Trophoblast cell (in vitro differentiated cells and primary cell): ENCODE results near the gene MBNL2.

Source experiments
- DNase-seq, 2 donors: peaks; one replicate each; pipeline ENCODE4 v3.0.0-alpha.2; 2016
- H2AFZ ChIP-seq: 2 replicates; pipeline ENCODE4 v1.6.1; 2013; ENCODE audit warnings: low read length, moderate library complexity, mild to moderate bottlenecking; ENCODE audit not compliant: insufficient read depth, poor library complexity
- H2AK5ac ChIP-seq: 2 replicates; pipeline ENCODE4 v1.6.1; 2013; ENCODE audit warnings: mild to moderate bottlenecking, low read length
- H2BK120ac ChIP-seq: 2 replicates; pipeline ENCODE4 v1.6.1; 2013; ENCODE audit warnings: low read length, mild to moderate bottlenecking, moderate library complexity; ENCODE audit not compliant: insufficient read depth, poor library complexity
- H2BK12ac ChIP-seq: 2 replicates; pipeline ENCODE4 v1.6.1; 2013; ENCODE audit warnings: mild to moderate bottlenecking, low read length, moderate library complexity
- H2BK5ac ChIP-seq: 2 replicates; pipeline ENCODE4 v1.6.1; 2013; ENCODE audit warnings: low read length, low read depth, moderate library complexity, mild to moderate bottlenecking; ENCODE audit not compliant: poor library complexity
- H3K14ac ChIP-seq: 2 replicates; pipeline ENCODE4 v1.6.1; 2013; ENCODE audit warnings: mild to moderate bottlenecking, low read length
- H3K18ac ChIP-seq: 2 replicates; pipeline ENCODE4 v1.6.1; 2013; ENCODE audit warnings: mild to moderate bottlenecking, low read length
- H3K23ac ChIP-seq: 2 replicates; pipeline ENCODE4 v1.6.1; 2013; ENCODE audit warnings: low read length
- H3K27ac ChIP-seq: 2 replicates; pipeline ENCODE4 v1.5.1; 2013; ENCODE audit warnings: low read depth, mild to moderate bottlenecking, inconsistent platforms, low read length, moderate library complexity
- H3K27me3 ChIP-seq: 2 replicates; pipeline ENCODE4 v1.6.1; 2013; ENCODE audit warnings: inconsistent platforms, mild to moderate bottlenecking, low read length, moderate library complexity; ENCODE audit not compliant: insufficient read depth
- H3K36me3 ChIP-seq, 2 experiments: 1 replicate in 1 of 2; 2 replicates in 1 of 2; pipeline ENCODE4 v1.6.1; 2013; ENCODE audit warnings: low read length in 2 of 2, mild to moderate bottlenecking in 2 of 2, moderate library complexity in 1 of 2; ENCODE audit not compliant: insufficient read depth in 2 of 2, control insufficient read depth in 1 of 2
- H3K4ac ChIP-seq: 2 replicates; pipeline ENCODE4 v1.6.1; 2013; ENCODE audit warnings: low read depth, mild to moderate bottlenecking, low read length, moderate library complexity
- H3K4me1 ChIP-seq, 2 experiments: 1 replicate in 1 of 2; 2 replicates in 1 of 2; pipeline ENCODE4 v1.6.1; 2013; ENCODE audit warnings: low read length in 2 of 2, mild to moderate bottlenecking in 2 of 2, moderate library complexity in 1 of 2; ENCODE audit not compliant: insufficient read depth in 2 of 2, control insufficient read depth in 1 of 2
- H3K4me2 ChIP-seq: 2 replicates; pipeline ENCODE4 v1.6.1; 2013; ENCODE audit warnings: inconsistent platforms, mild to moderate bottlenecking, low read length, moderate library complexity
- H3K4me3 ChIP-seq: 2 replicates; pipeline ENCODE4 v1.5.1; 2013; ENCODE audit warnings: mild to moderate bottlenecking, low read depth, low read length, inconsistent platforms
- H3K79me1 ChIP-seq: one replicate; pipeline ENCODE4 v1.6.1; 2013; ENCODE audit warnings: low read length
- H3K79me2 ChIP-seq: 2 replicates; pipeline ENCODE4 v1.6.1; 2013; ENCODE audit warnings: low read length, mild to moderate bottlenecking; ENCODE audit not compliant: control insufficient read depth, insufficient read depth, poor library complexity
- H3K9ac ChIP-seq: 2 replicates; pipeline ENCODE4 v1.6.1; 2013; ENCODE audit warnings: mild to moderate bottlenecking, low read length
- H3K9me3 ChIP-seq: 2 replicates; pipeline ENCODE4 v1.6.1; 2013; ENCODE audit warnings: low read depth, mild to moderate bottlenecking, control low read depth, inconsistent platforms, low read length; ENCODE audit not compliant: insufficient read depth
- H4K12ac ChIP-seq: 2 replicates; pipeline ENCODE4 v1.6.1; 2013; ENCODE audit warnings: low read depth, mild to moderate bottlenecking, low read length, moderate library complexity
- H4K8ac ChIP-seq: 2 replicates; pipeline ENCODE4 v1.6.1; 2013; ENCODE audit warnings: low read depth, mild to moderate bottlenecking, low read length, moderate library complexity
- H4K91ac ChIP-seq: one replicate; pipeline ENCODE4 v1.6.1; 2013; ENCODE audit warnings: low read depth, mild to moderate bottlenecking, low read length, moderate library complexity
- whole genome bisulfite sequencing: extraction: QIAGEN DNeasy Blood & Tissue Kit; methylation state at CpG from one replicate; pipeline ENCODE4 v1.1.7; 2013; ENCODE audit warnings: missing lambda C conversion rate; ENCODE audit not compliant: insufficient read length, insufficient coverage; ENCODE audit errors: extremely low coverage; 5-methylcytosine and 5-hydroxymethylcytosine counted together

The MBNL2 gene

DNA sequence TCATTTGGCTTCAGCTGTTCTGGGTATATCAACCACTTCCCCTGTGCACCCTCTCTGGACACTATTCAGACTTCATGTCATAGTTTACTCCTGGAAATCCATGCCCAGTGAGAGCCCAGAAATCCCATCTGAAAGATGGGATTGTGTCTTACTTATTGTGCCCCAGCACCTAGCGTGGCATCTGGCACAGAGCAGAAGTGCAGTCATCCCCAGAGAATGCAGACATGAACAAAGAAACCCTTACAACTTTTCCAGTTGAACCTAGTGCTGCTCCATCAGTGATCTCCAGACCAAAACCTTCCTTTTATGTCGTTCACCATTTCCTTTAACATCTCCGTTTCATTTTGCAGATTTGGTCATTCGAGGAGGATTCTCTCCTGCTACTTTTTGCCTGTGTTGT is 60.6 kb downstream of the MBNL2 start:
- H3K9me3 ChIP-seq: no peaks in the 10 kb centered on the region
- no peak overlapping the region for H3K4me3 ChIP-seq
- no peak overlapping the region for H2AFZ ChIP-seq
- DNase-seq: no peak
- H3K79me2 ChIP-seq: peaks cover 2% of the 10 kb centered on the region
- H3K14ac ChIP-seq: no peak overlapping the region
- no peak overlapping the region for H4K91ac ChIP-seq
- H3K4me1 ChIP-seq: peaks cover 0 to 6% of the 10 kb centered on the region in 2 experiments
- no peak overlapping the region for H4K12ac ChIP-seq
- no peaks in the 10 kb centered on the region for H3K27me3 ChIP-seq
- H3K36me3 ChIP-seq: peaks cover 4 to 11% of the 10 kb centered on the region in 2 experiments
- no peak overlapping the region for H2BK5ac ChIP-seq
- H2BK120ac ChIP-seq: no peak overlapping the region
- H3K9ac ChIP-seq: no peak overlapping the region
- no peak overlapping the region for H3K23ac ChIP-seq
- no peak overlapping the region for H3K27ac ChIP-seq
- H4K8ac ChIP-seq: no peak overlapping the region
- H3K79me1 ChIP-seq: no peaks in the 10 kb centered on the region
- H3K4me2 ChIP-seq: no peak overlapping the region
- H3K18ac ChIP-seq: no peak overlapping the region
- no CpG with 5 or more reads among the region's 4 CpGs for WGBS
- H2BK12ac ChIP-seq: no peak overlapping the region
- H3K4ac ChIP-seq: peak overlapping the region; percentile 49
- H2AK5ac ChIP-seq: no peak overlapping the region

DNA sequence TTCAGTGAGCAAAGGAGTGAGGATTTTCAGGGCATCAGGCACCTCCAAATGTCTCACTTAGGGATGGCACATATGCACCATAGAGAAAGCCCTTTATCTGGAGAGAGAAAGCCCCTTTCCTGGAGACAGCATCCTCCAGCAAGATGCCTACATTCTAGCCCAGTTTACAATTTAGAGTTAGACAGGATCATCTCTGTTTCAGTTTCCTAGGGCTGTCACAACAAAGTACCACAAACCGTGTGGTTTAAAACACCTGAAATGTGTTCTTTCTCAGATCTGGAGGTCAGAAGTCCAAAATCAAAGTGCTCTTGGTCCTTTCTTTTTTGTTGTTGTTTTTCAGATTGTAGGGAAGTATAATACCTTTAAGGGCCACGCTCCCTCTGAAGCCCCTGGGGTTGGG is 61.8 kb downstream of the MBNL2 start:
- Histone ChIP-seq H3K27me3 (no peaks in the 10 kb centered on the region), H2BK5ac (no peak overlapping the region), H3K4me2 (no peak overlapping the region), H4K12ac (no peak overlapping the region), H3K4me3 (no peak overlapping the region), H4K91ac (no peak overlapping the region), H3K79me2 (peaks cover 2% of the 10 kb centered on the region), H3K9ac (no peak overlapping the region), H4K8ac (no peak overlapping the region), H3K9me3 (no peaks in the 10 kb centered on the region), H2BK120ac (no peak overlapping the region), H2AFZ (no peak overlapping the region), H3K36me3 (peaks cover 4 to 12% of the 10 kb centered on the region in 2 experiments), H3K4me1 (peaks cover 0 to 6% of the 10 kb centered on the region in 2 experiments), H2AK5ac (no peak overlapping the region), H3K79me1 (no peaks in the 10 kb centered on the region), H3K14ac (no peak overlapping the region), H3K23ac (no peak overlapping the region), H3K18ac (no peak overlapping the region), H3K4ac (peak overlapping the region; percentile 47), H2BK12ac (no peak overlapping the region), H3K27ac (no peak overlapping the region)
- no peak for DNase-seq
- WGBS: no CpG with 5 or more reads among the region's 2 CpGs

DNA sequence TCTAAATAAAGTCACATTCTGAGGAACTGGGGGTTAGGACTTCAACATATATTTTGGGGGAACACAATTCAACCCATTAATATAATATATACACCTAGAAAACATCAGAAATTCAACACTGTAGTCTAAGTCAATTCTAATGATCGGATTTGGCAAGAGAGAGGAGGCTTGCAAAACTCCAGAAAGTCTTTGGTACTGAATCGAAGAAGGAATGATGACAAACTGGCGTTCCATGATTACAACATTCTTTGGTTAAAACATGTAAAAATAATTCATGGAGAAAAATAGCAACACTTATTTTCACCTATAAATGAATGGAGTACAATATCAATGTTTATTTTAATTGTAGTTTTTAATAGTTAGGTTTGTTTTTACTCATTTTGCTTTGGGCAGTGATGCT is 62.4 kb downstream of the MBNL2 start:
- no peak overlapping the region for H3K14ac ChIP-seq
- WGBS: no CpG with 5 or more reads among the region's 3 CpGs
- H3K36me3 ChIP-seq: peaks cover 4 to 12% of the 10 kb centered on the region in 2 experiments
- no peak overlapping the region for H2BK120ac ChIP-seq
- H3K27ac ChIP-seq: no peak overlapping the region
- no peak overlapping the region for H3K23ac ChIP-seq
- no peak overlapping the region for H3K18ac ChIP-seq
- no peak overlapping the region for H4K91ac ChIP-seq
- no peak overlapping the region for H2AFZ ChIP-seq
- H2AK5ac ChIP-seq: no peak overlapping the region
- H3K79me1 ChIP-seq: no peaks in the 10 kb centered on the region
- no peak overlapping the region for H3K9ac ChIP-seq
- peaks cover 2% of the 10 kb centered on the region for H3K79me2 ChIP-seq
- no peak overlapping the region for H2BK5ac ChIP-seq
- H3K27me3 ChIP-seq: no peaks in the 10 kb centered on the region
- peak in 1 of 2 donors; percentile 72 for DNase-seq
- no peak overlapping the region for H4K8ac ChIP-seq
- H3K4me3 ChIP-seq: no peak overlapping the region
- H3K4ac ChIP-seq: no peak overlapping the region
- H3K9me3 ChIP-seq: no peaks in the 10 kb centered on the region
- no peak overlapping the region for H3K4me2 ChIP-seq
- H4K12ac ChIP-seq: no peak overlapping the region
- H3K4me1 ChIP-seq: peaks cover 0 to 2% of the 10 kb centered on the region in 2 experiments
- no peak overlapping the region for H2BK12ac ChIP-seq

DNA sequence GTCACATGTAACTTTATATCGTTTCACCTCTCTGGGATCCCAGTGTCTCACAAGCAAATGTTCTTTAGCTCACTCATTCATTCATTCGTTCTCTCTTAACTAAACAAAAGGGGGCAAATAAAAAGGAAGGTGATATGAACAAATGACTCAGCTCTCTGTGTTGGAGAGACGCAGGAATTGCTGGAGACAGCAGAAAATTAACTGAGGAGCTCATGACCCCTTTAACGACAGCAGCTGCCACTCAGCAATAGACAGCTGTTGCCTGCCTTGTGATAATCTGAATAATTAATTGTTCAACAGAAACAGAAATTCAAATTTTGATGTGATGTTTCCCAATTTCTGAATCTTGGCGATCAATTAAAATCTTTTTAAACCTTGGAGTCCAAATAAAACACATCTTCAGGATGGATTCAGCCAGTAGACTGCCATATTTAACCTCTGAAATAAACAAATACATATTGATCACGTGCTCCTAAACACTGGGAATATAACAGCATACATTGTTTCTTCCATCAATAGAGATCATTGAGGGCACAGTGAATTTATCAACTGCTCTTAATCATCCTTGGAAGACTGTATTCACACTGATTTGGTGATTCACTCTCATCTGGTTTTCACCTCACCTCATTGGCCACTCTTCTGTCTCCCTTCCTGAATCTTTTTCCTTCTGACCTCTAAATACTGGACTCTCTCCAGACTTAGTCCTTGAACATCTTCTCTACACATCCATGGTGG is 63.3 kb downstream of the MBNL2 start:
- H3K4me1 ChIP-seq: peaks cover 0 to 2% of the 10 kb centered on the region in 2 experiments
- no peaks in the 10 kb centered on the region for H3K79me1 ChIP-seq
- H3K27me3 ChIP-seq: no peaks in the 10 kb centered on the region
- no peak overlapping the region for H2AK5ac ChIP-seq
- no peak overlapping the region for H3K23ac ChIP-seq
- no peak overlapping the region for H2AFZ ChIP-seq
- no peak overlapping the region for H3K4me3 ChIP-seq
- H2BK12ac ChIP-seq: no peak overlapping the region
- H4K8ac ChIP-seq: no peak overlapping the region
- H2BK5ac ChIP-seq: no peak overlapping the region
- WGBS: no CpG with 5 or more reads among the region's 6 CpGs
- H3K9ac ChIP-seq: no peak overlapping the region
- no peak overlapping the region for H3K4me2 ChIP-seq
- H4K91ac ChIP-seq: no peak overlapping the region
- no peak overlapping the region for H2BK120ac ChIP-seq
- no peak overlapping the region for H3K14ac ChIP-seq
- H3K9me3 ChIP-seq: no peaks in the 10 kb centered on the region
- no peak overlapping the region for H3K18ac ChIP-seq
- H4K12ac ChIP-seq: no peak overlapping the region
- H3K27ac ChIP-seq: no peak overlapping the region
- peaks cover 2% of the 10 kb centered on the region for H3K79me2 ChIP-seq
- DNase-seq: no peak
- H3K36me3 ChIP-seq: peaks cover 4 to 12% of the 10 kb centered on the region in 2 experiments
- no peak overlapping the region for H3K4ac ChIP-seq
